HG03108 (cell line): ENCODE measurements around the gene GRIK3.
"Not testable (repeated sequence)": the region's sequence is repeated elsewhere in the genome, so short reads cannot be mapped to it uniquely, and the experiment has no call there.

Experiments used
- ATAC-seq: cut with Tn5 transposase; IDR thresholded peaks from one replicate; pipeline ENCODE4 v1.9.1; 2021; ENCODE audit warnings: moderate library complexity; ENCODE audit not compliant: unreplicated experiment

Gene GRIK3

DNA sequence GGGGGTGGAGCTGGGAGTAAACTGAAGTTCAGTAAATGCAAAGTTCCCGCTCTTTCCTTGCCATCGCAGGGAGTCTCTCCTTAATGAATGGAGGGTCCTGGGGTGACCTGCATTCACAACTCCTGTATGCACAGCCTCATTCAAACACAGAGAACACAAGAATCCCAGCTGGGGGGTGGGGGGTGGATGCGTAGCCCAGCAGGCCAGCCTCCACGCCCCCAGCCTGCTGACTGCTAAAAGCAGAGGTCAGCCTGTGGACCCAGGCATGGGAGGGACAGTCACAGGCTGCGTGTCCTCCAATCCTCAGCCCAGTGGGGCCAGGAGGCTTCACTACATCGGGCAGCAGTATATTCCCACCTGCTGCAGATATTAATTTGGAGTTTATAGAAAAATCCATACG, 263.1 kb downstream of the GRIK3 start:
- no peak for ATAC-seq

DNA sequence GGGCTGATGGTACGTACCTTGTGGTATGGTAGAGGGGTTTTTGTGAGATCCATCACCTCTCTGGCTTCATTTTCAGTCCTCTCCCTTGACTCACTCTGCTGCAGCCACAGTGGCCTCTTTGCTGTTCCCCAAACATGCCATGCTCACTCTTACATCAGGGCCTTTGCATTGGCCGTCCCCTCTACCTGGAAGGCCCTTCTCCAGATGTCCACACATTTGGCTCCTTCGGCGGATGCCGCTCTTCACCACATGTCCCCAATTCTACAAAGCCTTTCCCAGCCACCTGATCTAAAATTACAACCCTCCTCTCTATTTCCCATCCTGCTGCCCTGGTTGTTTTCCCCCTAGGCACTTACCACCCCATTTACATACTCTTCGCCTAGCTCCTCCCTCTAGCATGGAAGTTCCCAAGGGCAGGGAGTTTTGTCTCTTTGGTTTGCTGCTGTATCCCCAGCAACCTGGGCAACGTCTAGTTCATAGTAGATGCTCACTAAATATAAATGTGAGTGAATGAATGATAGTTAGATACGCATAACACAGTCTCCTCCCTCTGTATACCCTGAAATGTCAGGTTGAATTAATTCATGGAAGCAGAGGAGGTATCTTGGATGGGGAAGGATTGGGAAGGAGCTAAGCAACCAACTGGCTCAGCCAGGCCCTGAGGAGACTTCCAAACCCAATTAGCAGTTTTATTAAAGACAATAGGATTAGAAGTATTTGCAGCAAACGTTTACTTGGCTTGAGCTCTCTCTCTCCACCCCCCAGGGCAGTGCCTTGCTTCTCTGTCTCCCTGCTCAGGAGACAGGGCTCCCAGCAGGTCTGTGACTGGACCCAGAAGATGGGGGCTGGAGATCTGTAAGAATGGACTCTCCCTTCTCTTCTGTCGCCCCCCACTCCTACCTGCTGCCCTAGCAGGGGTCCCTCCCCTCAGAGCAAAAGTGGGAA, 264.2 kb downstream of the GRIK3 start:
- no peak for ATAC-seq

DNA sequence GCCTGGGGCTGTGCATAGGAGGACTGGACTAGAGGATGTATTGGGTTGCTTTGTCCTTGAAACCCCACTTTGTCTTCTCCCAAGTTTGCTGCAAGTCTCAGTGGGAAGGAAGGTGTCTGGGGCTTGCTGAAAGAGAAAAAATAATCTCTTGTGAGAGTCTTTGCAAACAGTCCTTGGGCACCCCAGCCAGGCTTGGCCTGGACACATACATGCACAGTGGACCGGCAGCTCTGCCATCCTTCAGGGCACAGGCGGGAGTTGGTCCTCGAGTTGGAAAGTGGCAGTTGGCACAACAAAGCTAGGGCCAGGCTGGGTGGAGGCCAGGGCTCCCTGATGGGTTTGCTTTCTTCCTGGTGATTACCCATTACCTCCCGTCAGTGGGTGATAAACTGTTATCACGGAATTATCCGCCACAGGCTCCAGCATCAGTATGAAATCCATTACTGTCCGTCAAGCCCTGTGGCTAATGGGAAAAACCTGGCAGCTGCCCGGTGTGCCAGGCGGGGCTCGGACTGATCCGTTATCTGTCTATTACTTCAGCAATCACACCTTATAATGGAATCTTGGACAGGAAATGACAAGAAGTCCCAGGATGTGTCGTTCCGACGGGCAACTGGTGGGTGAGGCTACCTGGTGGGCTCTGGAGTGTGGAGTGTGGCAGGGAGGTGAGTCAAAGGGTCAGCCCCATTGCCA, 265.7 kb downstream of the GRIK3 start:
- no peak for ATAC-seq

DNA sequence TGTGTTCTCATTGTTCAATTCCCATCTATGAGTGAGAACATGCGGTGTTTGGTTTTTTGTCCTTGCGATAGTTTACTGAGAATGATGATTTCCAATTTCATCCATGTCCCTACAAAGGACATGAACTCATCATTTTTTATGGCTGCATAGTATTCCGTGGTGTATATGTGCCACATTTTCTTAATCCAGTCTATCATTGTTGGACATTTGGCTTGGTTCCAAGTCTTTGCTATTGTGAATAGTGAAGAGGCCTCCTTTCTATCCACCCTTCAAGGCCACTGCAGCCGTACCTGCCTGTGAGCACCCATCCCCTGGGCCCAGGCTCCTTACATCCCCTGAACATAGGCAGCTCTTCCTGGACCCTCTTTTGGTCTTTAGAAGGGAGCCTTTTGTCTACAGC, 266.9 kb downstream of the GRIK3 start:
- not testable (repeated sequence) for ATAC-seq

DNA sequence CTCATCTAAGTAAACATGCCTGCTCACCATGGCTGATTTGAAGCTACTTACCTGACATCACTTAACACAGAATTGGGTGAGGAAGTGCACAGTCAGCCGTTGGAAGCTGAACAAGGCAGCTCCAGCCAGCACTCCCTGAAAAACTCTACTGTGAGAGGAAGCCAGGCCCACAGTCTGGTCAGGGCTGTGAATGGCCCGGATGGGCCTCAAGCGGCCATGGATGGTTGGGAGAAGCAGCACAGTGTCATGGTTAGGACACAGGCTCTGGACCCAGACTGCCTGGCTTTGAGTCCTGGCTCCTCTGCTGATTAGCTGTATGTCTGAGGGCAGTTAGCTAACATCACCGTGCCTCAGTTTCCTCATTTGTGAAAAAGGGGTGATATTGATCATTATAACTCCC, 267.8 kb downstream of the GRIK3 start:
- no peak for ATAC-seq

DNA sequence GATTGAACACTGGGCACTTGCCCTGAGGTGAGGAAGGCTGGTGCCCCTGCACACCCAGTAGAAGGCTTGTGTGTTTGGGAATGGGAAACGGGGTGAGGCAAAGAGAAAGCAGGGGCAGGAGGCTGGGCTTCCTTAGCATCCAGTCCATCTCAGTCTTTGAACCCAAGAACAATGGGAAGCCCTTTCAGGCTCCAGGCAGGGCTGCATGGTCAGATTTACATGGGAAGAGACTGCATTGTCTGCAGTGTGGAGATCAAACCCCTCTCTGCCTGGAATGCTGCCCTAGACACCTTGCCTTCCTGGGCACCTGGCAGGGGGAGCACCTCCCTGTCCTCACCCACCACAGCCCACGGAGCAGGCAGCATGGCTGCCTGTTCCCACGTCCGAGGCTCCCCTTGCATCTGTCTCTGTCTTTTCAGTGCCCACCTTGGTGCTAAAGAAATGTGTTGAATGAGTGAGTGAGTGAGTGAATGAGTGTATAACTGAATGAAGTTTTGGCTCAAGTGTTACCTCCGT, 268.5 kb downstream of the GRIK3 start:
- no peak for ATAC-seq

DNA sequence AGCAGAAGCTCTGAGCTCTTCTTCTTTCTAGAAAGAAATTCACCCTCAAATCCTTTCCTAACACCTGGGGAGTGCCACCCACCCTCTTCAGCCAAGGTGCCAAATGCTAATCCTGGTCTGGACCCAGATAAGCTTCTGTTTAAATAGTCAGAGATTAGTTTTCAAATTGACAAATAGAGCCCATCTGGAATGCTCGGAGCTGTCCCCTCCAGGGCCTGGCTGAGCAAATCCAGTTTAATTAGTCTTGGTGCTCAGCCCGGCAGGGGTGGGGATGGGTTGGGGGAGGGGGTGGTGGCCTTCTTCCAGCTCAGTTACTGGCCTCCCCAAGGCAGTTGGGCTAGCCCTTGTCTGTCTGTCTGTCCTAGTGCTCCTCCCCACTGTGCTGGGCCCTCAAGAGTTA, 269.5 kb downstream of the GRIK3 start:
- no peak for ATAC-seq

DNA sequence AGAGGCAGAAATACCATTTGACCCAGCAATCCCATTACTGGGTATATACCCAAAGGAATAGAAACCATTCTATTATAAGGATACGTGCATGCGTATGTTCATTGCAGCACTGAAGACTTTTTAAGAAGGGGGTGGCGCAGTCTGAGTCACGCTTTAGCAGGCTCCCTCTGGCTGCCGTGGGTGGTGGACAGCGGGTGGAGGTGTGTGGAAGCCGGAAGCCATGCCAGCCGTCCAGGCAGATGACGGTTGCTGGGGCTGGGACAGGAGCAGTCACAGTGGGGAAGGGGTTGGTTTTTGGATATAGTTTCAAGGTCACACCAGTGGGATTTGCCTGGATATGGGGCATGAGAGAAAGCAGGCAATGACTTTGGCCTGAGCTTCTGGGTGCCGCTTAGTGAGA, 270.5 kb downstream of the GRIK3 start:
- no peak for ATAC-seq

- ATAC-seq = no peak
Measured at GRCh38 chr1:36762174-36762573, 272.1 kb downstream of the GRIK3 start.

GRCh38 chr1:36761113-36761512, 273.2 kb downstream of the GRIK3 start:
- no peak for ATAC-seq

GRCh38 chr1:36760081-36760480, 274.2 kb downstream of the GRIK3 start:
- ATAC-seq = no peak

DNA sequence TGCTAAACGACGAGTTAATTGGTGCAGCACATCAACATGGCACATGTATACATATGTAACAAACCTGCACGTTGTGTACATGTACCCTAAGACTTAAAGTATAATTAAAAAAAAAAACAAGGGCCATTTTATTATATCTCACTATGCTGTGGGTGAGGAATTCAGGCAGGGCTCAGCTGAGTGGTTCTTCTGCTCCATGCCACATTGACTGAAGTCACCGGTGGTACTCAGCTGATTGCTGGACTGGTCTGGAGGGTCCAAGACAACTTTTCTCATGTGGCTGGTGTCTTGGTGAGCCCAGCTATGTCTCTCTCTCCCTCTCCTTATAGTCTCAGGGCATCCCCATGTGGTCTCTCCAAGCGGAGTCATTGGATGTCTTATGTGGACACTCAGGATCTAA, 275.0 kb downstream of the GRIK3 start:
- no peak for ATAC-seq

- ATAC-seq = no peak
Measured at GRCh38 chr1:36755303-36756230, 278.7 kb downstream of the GRIK3 start.

- no peak for ATAC-seq
Measured at GRCh38 chr1:36754366-36754765, 279.9 kb downstream of the GRIK3 start.

- no peak for ATAC-seq
Measured at GRCh38 chr1:36753451-36753850, 280.9 kb downstream of the GRIK3 start.

GRCh38 chr1:36752891-36753361, 281.4 kb downstream of the GRIK3 start:
- ATAC-seq = no peak

GRCh38 chr1:36752431-36752830, 281.9 kb downstream of the GRIK3 start:
- no peak for ATAC-seq

GRCh38 chr1:36751525-36751924, 282.8 kb downstream of the GRIK3 start:
- no peak for ATAC-seq

DNA sequence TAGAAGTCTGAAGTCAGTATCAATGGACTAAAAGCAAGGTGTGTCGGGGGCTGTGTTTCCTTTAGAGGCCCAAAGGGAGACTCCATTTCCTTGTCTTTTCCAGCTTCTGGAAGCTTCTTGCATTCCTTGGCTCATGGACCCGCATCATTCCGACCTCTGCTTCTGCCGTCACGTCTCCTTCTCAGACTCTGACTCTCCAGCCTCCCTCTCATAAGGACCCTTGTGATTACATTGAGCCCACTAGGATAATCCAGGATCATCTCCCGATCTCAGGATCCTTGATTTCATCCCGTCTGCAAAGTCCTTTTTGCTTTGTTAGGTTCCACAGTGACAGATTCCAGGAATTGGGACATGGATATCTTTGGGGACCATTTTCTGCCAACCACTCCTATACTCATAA, 285.8 kb downstream of the GRIK3 start:
- no peak for ATAC-seq
